ENCODE data around the gene CASTOR1.

CASTOR1 gene

GRCh38 chr22:30318799-30319419 lies 29.6 kb upstream of the CASTOR1 start:
- no peak for DNase-seq

GRCh38 chr22:30317778-30318177 lies 28.5 kb upstream of the CASTOR1 start:
- no peak for DNase-seq

DNA sequence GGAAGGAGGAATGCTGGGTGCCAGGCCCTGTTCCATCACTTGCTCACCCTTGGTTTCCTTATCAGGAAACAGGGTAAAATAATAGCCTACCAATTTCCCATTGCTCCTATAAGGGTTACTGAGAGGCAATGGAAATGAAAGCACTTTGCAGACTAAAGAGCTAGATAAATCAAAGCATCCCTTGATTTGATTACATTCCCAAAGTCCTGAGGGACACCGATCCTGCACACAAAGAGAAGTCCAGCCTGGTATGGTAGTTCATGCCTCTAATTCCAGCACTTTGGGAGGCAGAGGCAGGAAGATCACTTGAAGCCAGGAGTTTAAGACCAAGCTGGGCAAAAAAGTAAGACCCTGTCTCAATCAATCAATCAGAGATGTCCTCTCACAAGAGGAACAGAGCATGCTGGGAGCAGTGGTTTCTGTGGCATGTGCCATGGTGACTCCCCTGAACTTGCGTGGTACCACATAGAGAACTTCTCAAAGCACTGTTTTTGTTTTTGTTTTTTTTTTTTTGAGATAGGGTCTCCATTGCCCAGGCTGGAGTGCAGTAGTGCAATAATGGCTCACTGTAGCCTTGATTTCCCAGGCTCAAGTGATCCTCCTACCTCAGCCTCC lies 26.8 kb upstream of the CASTOR1 start:
- DNase-seq, result no peak

GRCh38 chr22:30314915-30315314 lies 25.6 kb upstream of the CASTOR1 start:
- peak; percentile 38 for DNase-seq

- DNase-seq, result no peak
Measured at GRCh38 chr22:30313527-30314363, 24.4 kb upstream of the CASTOR1 start.

DNA sequence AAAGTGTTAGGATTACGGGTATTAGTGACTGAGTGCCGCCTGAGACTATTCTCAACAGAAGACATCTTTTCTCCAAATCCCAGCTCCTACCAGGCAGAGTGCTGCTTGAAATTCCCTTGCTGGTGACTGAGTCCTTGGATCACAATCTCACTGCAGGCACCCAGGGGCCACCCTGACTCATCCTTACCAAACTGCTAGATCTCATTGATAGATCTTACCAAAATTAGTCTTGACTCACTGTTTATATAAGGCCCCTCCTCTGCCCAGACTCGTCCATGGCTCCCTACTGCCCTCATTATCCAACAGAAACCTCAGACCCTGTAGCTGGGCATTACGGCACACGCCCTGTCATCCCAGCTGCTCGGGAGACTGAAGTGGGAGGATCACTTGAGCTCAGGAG lies 22.7 kb upstream of the CASTOR1 start:
- DNase-seq, result no peak

- no peak for DNase-seq
Measured at GRCh38 chr22:30310881-30311771, 21.8 kb upstream of the CASTOR1 start.

DNA sequence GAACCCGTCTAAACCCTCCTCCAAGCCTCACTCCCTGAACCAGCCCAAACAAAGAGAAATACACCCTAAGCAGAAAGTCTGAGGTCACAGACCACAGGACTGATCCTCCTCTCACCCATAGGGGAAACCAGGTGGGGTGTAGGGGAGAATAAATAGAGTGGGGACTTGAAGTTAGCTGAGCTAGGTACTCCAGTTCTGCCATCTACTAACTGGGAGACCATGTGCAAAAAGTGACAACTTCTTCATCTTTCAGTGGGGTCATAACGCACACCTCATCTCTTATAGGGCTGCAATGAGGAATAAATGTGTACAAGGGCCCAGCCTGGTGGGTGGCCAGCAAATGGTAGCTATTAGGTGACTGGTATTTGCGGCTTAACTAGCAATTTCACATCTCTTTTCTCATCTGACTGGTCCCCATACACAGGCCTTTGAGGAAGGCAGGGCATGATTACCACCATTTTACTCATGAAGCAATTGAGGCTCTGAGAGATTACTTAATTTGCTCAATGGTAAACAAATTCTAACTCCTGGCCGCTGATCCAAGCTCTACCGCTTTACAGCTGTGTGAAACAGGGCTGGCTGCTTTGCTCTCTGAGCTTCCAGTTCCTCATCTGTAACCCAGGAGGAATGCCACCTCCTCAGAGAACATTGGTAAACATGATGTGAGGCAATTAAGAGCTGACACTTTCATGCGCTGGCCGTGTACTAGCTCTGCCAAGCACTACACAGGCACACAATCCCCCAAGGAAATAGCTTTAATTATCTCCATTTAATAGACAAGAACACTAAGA lies 20.8 kb upstream of the CASTOR1 start:
- no peak for DNase-seq

GRCh38 chr22:30308518-30309230 lies 19.4 kb upstream of the CASTOR1 start:
- no peak for DNase-seq

DNA sequence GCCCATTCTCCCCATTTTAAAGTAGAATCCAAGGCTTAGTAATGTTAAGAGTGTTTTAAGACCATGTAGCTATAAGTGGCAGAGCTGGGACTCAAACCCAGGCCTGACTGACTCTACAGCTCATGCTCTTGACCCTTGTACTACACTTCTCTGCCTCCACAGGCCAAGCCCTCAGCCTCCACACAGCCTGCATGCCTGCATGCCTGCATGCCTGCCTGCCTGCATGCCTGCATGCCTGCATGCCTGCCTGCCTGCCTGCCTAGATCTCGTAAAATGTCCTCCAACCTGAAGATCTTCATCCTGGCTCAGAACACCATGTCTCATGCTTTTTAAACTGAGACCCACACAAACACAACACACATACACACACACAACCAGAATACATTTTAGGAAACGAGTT lies 18.8 kb upstream of the CASTOR1 start:
- no peak for DNase-seq

DNA sequence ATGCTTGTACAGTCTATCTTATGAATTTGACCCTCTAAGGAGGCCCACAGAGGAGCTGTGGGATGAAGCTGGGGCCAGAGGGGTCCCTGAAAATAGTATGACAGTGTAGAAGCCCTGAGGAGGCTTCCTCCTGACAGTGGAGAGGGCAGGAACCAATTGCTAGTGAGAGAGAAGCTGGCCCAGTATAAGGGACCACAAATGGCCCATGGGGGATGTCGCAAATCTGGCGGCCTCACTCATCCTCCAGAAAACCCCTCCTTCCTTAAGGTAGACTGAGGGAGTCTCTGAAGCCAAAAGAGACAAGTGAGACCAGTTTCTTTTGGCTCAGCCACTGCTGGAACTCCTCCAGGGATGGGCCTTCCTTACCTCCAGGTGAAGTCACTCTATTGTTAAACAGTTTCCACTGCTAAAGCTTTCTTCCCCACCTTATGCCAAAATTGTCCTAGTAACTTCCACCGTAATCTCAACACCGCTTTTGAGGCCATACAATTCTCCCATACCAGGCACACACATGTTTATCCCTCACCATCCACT lies 17.8 kb upstream of the CASTOR1 start:
- DNase-seq, result no peak

DNA sequence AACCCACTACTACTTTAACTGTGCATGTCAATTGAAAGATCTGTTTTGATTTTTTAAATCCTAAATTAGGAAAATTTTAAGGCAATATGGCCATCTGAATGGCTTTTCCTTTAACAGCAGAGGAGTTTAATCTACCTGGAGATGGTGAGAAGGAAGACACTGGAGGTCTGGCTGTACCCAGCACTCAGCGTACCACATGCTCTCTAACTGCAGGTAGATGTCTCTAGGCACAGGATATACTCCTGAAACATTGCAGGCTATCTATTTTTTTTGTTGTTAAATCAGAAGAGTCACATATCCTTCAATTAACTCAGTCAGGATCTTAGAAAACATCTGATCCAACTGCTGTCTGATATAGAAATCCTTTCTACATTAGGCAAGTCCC lies 17.3 kb upstream of the CASTOR1 start:
- DNase-seq, result no peak

DNA sequence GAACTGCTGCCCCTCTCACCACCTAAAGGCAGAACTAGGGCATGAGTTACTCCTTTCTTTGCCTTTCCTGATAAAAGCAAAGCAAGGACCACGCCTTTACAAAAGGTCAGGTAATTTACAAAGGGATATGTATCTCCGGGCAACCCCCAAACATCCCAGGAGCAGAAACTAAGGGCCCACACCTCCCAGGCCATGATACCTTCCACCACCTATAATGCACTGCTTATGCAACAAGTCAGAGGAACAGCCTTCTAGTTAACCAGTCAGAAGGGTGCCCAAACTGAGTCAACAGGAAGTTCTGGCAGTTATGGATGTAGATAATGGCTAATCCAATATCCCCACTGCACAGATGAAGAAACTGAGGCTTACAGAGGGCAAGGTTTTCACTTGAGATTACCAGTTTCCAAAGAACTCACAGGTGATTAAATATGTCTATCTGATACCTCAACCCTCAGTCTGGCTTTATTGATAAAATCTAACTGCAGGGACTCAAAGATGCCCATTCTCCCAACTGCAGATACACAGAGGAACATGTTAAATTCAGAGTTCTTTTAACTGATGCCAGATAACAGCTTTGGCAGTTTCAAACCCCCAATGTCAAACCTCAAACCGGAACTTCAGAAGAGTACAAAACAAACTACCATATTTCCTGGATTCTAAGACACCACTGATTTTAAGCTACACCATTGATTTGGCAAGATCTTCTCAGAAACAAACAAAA lies 16.8 kb upstream of the CASTOR1 start:
- no peak for DNase-seq

DNA sequence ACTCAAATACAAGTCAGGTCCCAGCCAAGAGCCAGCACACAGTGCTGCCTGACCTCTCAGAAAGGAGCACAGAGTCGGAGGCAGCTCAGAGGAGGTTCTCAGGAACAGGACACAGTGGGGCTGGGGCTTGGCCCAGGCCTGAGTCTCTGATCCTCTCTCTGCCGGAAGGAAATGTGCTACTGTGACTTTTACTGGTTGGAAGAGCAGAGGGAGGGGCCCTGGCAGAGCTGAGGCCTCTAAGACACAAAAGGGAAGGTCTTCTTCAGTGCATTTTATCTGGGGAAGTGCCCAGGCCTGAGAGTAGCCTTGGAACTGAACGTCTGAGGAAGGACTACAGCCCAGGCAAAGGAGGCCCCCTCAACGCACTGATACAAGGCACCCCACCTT lies 16.2 kb upstream of the CASTOR1 start:
- DNase-seq, result peak; percentile 36

DNA sequence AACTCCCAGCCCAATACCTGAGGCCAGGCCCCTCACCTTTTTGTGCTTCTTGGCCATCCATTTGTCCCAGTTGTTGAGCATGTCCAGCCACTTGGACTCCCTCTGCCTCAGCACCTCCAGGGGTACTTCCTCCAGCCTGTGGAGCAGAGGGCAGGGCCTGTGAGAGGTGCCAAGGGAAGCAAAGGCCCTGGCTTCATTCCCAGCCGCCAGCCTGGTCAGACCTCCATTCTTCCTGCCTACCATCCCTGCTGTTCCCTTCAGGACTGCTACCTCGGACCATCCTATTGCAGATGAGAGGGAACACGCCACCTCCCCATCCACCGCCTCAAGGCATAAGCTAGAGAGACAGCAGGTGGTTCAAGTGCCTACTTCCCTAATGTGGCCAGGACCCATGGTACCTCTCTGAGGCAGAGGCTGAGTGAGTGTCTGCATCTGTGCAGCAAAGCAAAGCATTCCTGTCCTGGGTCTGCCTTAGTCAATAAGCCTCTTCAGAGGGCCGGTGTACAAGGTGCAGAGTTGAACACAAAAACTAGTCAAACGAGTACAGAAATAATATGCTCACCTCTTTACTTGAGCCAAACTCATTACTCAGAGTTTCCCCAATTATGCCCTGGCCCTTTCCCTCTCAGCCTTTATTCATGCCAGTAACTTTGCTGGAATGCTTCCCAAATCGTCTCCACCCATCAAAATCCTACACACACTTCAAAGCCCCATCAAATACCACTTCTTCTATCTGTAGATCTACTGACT lies 15.4 kb upstream of the CASTOR1 start:
- DNase-seq, result no peak

DNA sequence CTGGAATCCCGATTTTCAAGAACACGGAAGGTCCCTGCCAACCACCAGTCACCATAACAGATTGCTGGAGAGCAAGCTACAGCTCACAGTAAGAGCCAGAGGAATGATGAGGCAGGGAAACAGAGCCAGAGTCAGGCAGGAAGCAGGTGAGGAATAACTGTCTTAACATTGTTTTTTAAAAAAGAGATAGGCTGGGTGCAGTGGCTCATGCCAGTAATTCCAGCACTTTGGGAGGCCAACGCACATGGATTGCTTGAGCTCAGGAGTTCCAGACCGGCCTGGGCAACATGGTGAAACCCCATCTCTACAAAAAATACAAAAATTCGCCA lies 13.5 kb upstream of the CASTOR1 start:
- no peak for DNase-seq

GRCh38 chr22:30301995-30302809 lies 12.9 kb upstream of the CASTOR1 start:
- DNase-seq, result no peak

DNA sequence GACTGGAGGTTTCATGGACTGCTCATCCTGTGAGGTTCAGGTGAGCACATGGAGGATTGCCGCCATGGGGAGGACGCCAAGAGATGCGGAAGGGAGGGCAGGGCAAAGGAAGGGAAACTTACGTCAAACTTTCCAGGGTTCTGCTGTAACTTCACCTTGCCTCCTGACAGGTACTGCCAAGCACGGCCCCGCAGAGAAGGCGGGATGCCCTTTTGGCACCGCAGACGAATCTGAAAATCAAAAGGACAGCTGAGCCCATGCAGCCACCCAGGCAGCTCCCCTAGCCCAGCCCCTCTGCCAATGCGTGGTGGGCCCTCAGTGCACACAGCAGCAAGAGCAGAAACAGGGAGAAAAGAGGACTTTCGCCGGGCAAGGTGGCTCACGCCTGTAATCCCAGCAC lies 10.0 kb upstream of the CASTOR1 start:
- no peak for DNase-seq

Data from stimulated activated naive CD4-positive, alpha-beta T cell treated with Interleukin-2 at 50 U/mL for 16 hours (primary cell).